GM19372 (cell line): ENCODE data around the gene SPATA19.
"Not testable (repeated sequence)": the region's sequence is repeated elsewhere in the genome, so short reads cannot be mapped to it uniquely, and the experiment has no call there.

Experiments
- ATAC-seq: cut with Tn5 transposase; IDR thresholded peaks from one replicate; pipeline ENCODE4 v1.9.1; 2021; ENCODE audit warnings: mild to moderate bottlenecking, low read depth, moderate library complexity; ENCODE audit not compliant: unreplicated experiment

The SPATA19 gene

DNA sequence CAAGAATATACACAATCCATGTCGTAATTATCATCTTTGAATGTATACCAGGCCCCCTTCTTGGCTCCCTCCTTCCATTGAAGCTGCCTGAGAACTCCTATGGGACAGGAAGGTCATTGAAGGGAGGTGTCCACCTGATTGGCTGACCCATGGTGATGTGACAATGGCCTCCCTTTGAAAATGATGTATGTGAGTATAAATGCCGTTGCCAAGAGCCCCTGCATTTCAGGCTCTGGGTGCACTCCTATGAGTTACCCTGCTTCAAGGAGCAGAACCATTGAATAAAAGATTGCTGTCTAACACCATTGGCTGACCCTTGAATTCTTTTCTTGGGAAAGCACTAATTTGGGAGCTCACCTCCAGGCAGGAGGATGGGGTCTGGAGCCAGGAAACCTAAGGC, at the start of gene SPATA19:
Gene SPATA19 (minus strand): TSS at position 101 of the 400 bp plus-strand sequence. CDS start 67 bp downstream, at position 34.
- ATAC-seq, result no peak

- no peak for ATAC-seq
Measured at GRCh38 chr11:133895061-133895479, 49.8 kb upstream of the SPATA19 start.

- ATAC-seq, result no peak
Measured at GRCh38 chr11:133893381-133893780, 48.1 kb upstream of the SPATA19 start.

DNA sequence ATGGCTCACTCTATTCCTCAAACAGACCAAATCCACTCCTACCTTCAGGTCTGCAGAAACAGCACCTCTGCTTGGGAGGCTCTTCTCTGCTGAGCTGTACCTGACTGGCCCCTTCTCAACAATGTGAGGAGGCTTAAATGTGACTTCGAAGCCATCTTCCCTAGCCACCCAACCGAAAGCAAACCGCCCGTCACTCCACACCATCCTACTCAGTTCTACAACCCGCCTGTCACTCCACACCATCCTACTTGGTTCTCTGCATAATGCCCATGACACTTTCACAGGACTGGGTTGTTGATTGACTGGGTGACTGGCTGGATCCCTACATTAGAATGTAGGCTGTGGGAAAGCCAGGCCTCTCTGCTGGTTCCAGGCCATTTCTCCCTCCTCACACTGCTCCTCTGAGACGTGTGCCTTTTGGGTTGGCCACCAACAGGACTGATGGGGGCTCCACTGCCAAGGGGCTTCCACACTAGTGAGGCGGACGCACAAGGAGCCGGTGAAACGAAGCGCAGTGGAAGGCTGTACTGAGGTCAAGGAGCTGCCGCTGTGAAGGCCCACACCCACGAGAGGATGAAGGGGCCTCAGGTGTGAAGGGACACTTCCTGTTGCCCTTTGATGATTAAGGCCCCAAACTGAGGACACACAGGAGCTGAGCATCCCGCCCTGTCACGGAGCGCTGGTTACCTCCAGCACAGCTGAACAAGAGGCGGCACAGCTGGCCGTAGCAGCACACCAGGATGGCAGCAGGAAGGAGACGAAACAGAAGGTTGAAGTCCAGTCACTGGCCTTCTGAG, 47.5 kb upstream of the SPATA19 start:
- ATAC-seq, result no peak

DNA sequence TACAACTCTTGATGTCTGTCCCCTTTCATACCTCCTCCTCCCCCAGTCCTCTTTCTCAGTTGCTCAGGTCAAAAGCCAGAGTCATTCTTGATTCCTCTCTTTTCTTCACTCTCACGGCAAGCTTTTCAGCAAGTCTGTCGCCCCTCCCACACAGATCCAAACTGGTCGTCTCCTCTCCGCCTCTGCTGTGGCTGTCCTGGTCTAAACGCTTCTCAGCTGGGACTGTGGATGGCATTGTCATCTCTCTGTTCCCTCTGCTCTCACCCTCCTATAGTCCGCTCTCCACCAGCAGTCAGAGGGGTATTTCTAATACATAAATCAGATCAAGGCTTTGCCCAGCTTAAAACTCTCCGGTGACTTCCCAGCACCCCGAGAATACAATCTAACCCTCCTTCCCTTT, 46.8 kb upstream of the SPATA19 start:
- ATAC-seq, result no peak

- no peak for ATAC-seq
Measured at GRCh38 chr11:133889893-133890292, 44.6 kb upstream of the SPATA19 start.

GRCh38 chr11:133889188-133889587, 43.9 kb upstream of the SPATA19 start:
- no peak for ATAC-seq

GRCh38 chr11:133887692-133888332, 42.5 kb upstream of the SPATA19 start:
- no peak for ATAC-seq

GRCh38 chr11:133886029-133886428, 40.7 kb upstream of the SPATA19 start:
- ATAC-seq, result no peak

- no peak for ATAC-seq
Measured at GRCh38 chr11:133872160-133872559, 26.8 kb upstream of the SPATA19 start.

DNA sequence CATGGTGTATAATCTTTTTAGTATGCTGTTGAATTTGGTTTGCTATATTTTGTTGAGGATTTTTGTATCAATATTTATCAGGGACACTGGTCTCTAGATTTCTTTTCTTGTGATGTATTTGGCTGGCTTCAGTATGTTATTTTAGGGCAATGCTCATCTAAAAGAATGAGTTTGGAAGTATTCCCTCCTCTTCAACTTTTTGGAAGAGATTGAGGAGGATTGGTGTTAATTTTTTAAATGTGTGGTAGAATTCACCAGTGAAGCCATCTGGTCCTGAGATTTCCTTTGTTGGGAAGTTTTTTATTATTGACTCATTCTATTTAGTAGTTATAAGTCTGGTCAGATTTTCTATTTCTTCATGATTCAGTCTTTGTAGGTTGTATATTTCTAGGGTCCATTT, 22.1 kb upstream of the SPATA19 start:
- no peak for ATAC-seq

- no peak for ATAC-seq
Measured at GRCh38 chr11:133865466-133865865, 20.2 kb upstream of the SPATA19 start.

GRCh38 chr11:133864756-133865155, 19.4 kb upstream of the SPATA19 start:
- ATAC-seq, result no peak

- ATAC-seq, result no peak
Measured at GRCh38 chr11:133860151-133860550, 14.8 kb upstream of the SPATA19 start.

DNA sequence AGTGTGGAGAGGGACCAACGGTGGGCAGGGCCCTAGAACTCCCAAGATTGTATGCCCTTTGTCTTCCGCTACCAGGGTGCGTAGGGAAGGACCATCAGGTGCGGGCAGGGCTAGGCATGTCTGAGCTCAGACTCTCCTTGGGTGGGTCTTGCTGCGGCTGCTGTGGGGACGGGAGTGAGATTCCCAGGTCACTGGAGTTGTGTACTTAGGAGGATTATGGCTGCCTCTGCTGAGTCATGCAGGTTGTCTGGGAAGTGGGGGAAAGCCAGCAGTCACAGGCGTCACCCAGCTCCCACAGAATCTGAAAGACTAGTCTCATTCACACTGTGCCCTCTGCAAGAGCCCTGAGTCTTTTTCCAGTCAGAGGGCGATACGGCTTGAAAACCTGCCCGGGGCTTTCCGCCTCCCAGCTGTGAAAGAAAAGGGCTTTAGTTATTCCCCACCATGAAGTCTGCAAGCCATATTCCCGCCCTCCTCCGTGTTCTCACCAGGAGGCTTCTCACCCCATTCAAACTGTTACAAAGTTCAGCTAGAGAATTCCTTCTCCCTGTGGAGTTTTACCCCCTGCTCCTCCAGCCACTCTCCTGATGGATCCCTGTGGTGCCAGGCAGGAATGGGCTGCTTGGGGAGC, 9.1 kb upstream of the SPATA19 start:
- ATAC-seq, result not testable (repeated sequence)

DNA sequence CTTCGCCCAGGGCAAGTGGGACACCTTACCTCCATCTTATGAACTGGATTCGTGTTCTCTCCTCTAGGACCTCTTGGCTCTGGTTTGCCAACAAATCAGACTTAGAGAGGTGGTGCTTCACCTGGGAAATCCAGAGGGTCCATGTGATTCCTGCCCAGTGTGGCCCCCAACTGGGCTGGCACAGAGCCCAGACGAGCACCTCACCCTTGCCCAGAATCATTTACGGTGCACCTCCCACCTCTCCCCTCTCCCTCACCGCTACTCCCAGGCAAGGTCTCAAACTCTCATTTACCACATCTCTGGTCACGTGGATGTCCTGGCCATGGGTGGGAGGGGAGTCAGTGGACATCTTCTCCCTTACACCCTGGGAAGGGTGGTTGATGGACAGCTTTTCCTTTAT, 1.1 kb downstream of the SPATA19 start:
- no peak for ATAC-seq

- no peak for ATAC-seq
Measured at GRCh38 chr11:133843454-133843987, 1.8 kb downstream of the SPATA19 start.

DNA sequence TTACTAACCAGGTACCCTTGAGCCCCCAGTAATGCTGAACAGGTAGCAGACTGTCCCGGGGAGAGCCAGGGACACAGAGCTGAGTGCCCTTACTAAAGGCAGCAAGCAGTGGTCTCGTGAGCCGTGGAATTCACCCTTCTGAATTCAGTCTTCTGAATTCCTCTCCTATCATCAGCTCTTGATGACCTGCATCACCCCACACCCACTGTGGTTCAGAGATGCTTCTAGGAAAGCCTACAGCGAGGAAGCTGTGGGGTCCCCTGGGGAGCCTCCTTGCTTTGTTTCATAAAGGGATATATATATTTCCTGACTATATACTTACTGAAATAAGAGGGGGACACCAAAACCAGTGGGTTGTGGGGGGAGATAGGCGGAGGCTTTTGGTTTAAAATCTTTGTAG, 2.6 kb downstream of the SPATA19 start:
- no peak for ATAC-seq

- ATAC-seq, result no peak
Measured at GRCh38 chr11:133842053-133842452, 3.3 kb downstream of the SPATA19 start.

- no peak for ATAC-seq
Measured at GRCh38 chr11:133841279-133842043, 3.9 kb downstream of the SPATA19 start.
